OCI-LY1 (cell line): ENCODE results near the gene PHKB.

Source experiments
- EZH2 ChIP-seq: fragments of 200-600 bp; sonication (generic), shearing (Covaris generic); IDR thresholded peaks from 2 replicates; pipeline ENCODE4 v1.8.0; 2017; ENCODE audit warnings: borderline replicate concordance, mixed run types, mild to moderate bottlenecking, antibody characterized with exemption, low read length, moderate library complexity, mixed read lengths
- TF ChIP-seq, protein P1 (sequence below): fragments of 200-600 bp; sonication (generic), shearing (Covaris generic); IDR thresholded peaks from 2 replicates; pipeline ENCODE4 v1.5.1; 2017; ENCODE audit warnings: mild to moderate bottlenecking, antibody characterized with exemption, low read length, moderate library complexity, mixed read lengths

DNA sequence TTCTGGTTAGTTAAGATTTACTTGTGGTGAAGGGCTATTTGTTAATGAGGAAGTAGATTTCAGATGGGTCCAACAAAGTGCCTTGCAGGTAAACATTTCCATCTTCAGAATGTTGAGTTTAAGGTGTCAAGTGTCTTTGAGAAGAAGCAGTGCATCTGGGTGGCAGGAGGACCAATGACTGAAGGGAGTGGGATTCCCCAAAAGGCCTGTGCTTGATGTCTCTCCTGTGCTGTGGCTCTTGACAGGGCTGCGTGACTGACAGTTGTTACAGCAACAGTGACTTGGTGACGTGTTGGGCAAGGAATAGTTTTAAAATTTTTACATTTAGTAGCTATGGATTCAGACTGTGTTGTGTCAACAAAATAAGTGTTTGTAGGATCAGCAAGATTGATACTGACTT is 149.9 kb downstream of the PHKB start:
- no peak for TF ChIP-seq EZH2
- TF ChIP-seq, protein P1, sequence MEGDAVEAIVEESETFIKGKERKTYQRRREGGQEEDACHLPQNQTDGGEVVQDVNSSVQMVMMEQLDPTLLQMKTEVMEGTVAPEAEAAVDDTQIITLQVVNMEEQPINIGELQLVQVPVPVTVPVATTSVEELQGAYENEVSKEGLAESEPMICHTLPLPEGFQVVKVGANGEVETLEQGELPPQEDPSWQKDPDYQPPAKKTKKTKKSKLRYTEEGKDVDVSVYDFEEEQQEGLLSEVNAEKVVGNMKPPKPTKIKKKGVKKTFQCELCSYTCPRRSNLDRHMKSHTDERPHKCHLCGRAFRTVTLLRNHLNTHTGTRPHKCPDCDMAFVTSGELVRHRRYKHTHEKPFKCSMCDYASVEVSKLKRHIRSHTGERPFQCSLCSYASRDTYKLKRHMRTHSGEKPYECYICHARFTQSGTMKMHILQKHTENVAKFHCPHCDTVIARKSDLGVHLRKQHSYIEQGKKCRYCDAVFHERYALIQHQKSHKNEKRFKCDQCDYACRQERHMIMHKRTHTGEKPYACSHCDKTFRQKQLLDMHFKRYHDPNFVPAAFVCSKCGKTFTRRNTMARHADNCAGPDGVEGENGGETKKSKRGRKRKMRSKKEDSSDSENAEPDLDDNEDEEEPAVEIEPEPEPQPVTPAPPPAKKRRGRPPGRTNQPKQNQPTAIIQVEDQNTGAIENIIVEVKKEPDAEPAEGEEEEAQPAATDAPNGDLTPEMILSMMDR, result no peak
